ENCODE results near the gene ACY1. TPM values are rescaled to one million over a fixed set of nuclear protein-coding genes. Genes with fewer than 3 reads are reported as not detected.

ACY1 gene
- total and polyA plus RNA-seq, 2 donors (not counting 3 experiments of a cell fraction or from before 2014, with no cell fraction given), result 13.4 to 32.9 TPM

DNA sequence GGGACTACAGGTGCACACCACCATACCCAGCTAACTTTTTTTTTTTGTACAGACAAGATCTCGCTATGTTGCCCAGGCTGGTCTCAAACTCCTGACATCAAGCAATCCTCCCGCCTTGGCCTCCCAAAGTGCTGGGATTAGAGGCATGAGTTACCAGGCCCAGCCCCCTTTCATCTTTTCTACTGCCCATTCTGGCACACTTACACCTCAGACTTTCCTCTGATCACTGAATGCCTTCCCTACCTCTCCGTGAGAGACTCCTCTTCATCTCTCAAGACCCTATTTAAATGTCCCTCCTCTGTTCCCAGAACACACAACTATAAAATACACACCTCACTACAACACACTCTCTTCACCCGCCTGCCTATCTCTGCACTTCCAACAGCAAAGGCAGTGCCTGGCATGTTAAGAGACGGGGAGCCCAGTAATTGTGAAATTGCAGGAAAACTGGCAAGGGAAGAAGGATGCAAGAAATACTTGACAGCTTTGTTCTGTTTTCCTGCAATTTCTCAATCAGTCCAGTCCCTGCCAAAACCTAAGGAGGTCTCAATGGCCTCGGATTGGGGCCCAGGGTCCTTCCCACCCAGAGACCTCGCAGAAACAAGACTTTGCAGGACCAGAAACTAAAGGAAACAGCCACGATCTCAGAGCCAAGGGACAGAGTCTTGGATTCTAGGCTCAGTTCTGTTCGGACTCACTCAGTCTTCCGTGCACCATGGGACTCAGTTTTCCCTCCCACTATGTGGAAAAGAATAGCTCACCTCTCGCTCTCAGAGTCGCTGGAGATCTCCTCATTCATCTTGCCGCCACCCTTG lies 42.5 kb upstream of the ACY1 start:
- H3K27ac ChIP-seq (ENCODE audit: insufficient read depth, low read depth, low read length), result no peak overlapping the region
- CTCF ChIA-PET, result interaction anchor here (0.6 to 2.8 kb wide), 12 partner anchors 8 to 551 kb away, joined by 3 to 46 read pairs (median 3); partner anchors contain the start of genes ABHD14A, ABHD14B, ACY1 and RPL29
- H4K20me1 ChIP-seq (replicated peaks; ENCODE audit: control insufficient read depth, extremely low read depth, insufficient read depth, low read length), result no peaks in the 10 kb centered on the region
- H3K4me3 ChIP-seq (replicated peaks in 1 of 3; ENCODE audit: insufficient read depth in 1 of 3, low read depth in 1 of 3, low read length in 3 of 3), result peak overlapping the region; percentile 66 to 81 (median 79)
- TSS peak; percentile 29 for BruUV-seq (replicated peaks)
- no peaks in the 10 kb centered on the region for H3K27me3 ChIP-seq (ENCODE audit: control insufficient read depth in 2 of 2, insufficient read depth in 2 of 2, low read length in 2 of 2)
- peak overlapping the region; percentile 30 for H3K9ac ChIP-seq (replicated peaks; ENCODE audit: extremely low read depth, insufficient read depth, low read length)
- no peaks in the 10 kb centered on the region for H3K9me1 ChIP-seq (replicated peaks; ENCODE audit: control insufficient read depth, extremely low read depth, insufficient read depth, low read length)
- intact Hi-C loops (cut with micrococcal nuclease) (loop anchor here (5.0 to 10.0 kb wide), 2 partner anchors 439 to 556 kb away; partner anchors contain the start of genes DCAF1 and MANF), dilution Hi-C loops (cut with MboI; ENCODE audit: extremely low pct_ligation_motif_present, low sequenced_read_pairs) (no loop called here)
- TF ChIP-seq MYC (IDR thresholded peaks at IDR 0.05; ENCODE audit: low read depth, low read length), result no peak
- POLR2A ChIA-PET, result interaction anchor here (1.3 to 2.1 kb wide), 2 partner anchors 13 to 33 kb away, joined by 4 read pairs; partner anchors contain the start of gene ABHD14B
- peaks cover 0 to 20% of the 10 kb centered on the region in 2 experiments for H3K36me3 ChIP-seq (ENCODE audit: control insufficient read depth in 2 of 2, extremely low read depth in 1 of 2, insufficient read depth in 2 of 2, low read length in 2 of 2)
- peaks cover 21% of the 10 kb centered on the region for H3K4me1 ChIP-seq (ENCODE audit: control insufficient read depth, extremely low read depth, insufficient read depth, low read length)
- peak overlapping the region; percentile 91 for H3K4me2 ChIP-seq (ENCODE audit: insufficient read depth, low read length)
- H3K79me2 ChIP-seq (ENCODE audit: control insufficient read depth, insufficient read depth, low read length), result peaks cover 16% of the 10 kb centered on the region
- no peaks in the 10 kb centered on the region for H3K9me3 ChIP-seq (replicated peaks; ENCODE audit: control insufficient read depth, insufficient read depth, low read length)
- peak overlapping the region; percentile 60 for H2AFZ ChIP-seq (ENCODE audit: low read depth, low read length)
- DNase-seq (ENCODE audit: low read depth, low spot score) (peak; percentile 15), FAIRE-seq (peak; percentile 77)

DNA sequence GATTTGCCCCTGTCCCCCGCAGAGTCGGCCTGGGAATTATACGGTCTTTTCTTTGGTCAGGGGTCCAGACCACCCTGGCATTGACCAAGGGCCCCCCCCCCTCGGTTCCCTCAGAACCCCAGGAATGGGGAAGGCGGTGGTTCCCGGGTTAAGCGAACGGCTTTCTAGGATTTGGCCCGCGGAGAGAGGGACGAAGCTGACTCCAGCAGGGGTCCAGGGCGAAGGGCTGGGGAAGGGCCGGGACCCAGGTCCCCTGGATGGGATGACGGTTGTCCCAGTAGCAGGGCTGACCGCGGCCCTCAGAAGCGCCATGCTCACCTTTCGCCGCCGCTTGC lies 41.9 kb upstream of the ACY1 start:
- Histone ChIP-seq H3K4me3 (replicated peaks in 1 of 3; ENCODE audit: insufficient read depth in 1 of 3, low read depth in 1 of 3, low read length in 3 of 3) (peak overlapping the region; percentile 66 to 81 (median 79)), H2AFZ (ENCODE audit: low read depth, low read length) (peak overlapping the region; percentile 60), H3K9me3 (replicated peaks; ENCODE audit: control insufficient read depth, insufficient read depth, low read length) (no peaks in the 10 kb centered on the region), H3K27me3 (ENCODE audit: control insufficient read depth in 2 of 2, insufficient read depth in 2 of 2, low read length in 2 of 2) (no peaks in the 10 kb centered on the region), H3K4me1 (ENCODE audit: control insufficient read depth, extremely low read depth, insufficient read depth, low read length) (peaks cover 21% of the 10 kb centered on the region), H3K9ac (replicated peaks; ENCODE audit: extremely low read depth, insufficient read depth, low read length) (peak overlapping the region; percentile 30), H4K20me1 (replicated peaks; ENCODE audit: control insufficient read depth, extremely low read depth, insufficient read depth, low read length) (no peaks in the 10 kb centered on the region), H3K79me2 (ENCODE audit: control insufficient read depth, insufficient read depth, low read length) (peaks cover 16% of the 10 kb centered on the region), H3K36me3 (ENCODE audit: control insufficient read depth in 2 of 2, extremely low read depth in 1 of 2, insufficient read depth in 2 of 2, low read length in 2 of 2) (peaks cover 0 to 16% of the 10 kb centered on the region in 2 experiments), H3K9me1 (replicated peaks; ENCODE audit: control insufficient read depth, extremely low read depth, insufficient read depth, low read length) (no peaks in the 10 kb centered on the region), H3K27ac (ENCODE audit: insufficient read depth, low read depth, low read length) (peak overlapping the region; percentile 22), H3K4me2 (ENCODE audit: insufficient read depth, low read length) (peak overlapping the region; percentile 91)
- ChIA-PET POLR2A (interaction anchor here (1.3 to 2.1 kb wide), 2 partner anchors 12 to 32 kb away, joined by 4 read pairs; partner anchors contain the start of gene ABHD14B), CTCF (interaction anchor here (0.6 to 2.8 kb wide), 12 partner anchors 9 to 552 kb away, joined by 3 to 46 read pairs (median 3); partner anchors contain the start of genes ABHD14A, ABHD14B, ACY1 and RPL29)
- DNase-seq (ENCODE audit: low read depth, low spot score), result no peak
- dilution Hi-C loops (cut with MboI; ENCODE audit: extremely low pct_ligation_motif_present, low sequenced_read_pairs) (no loop called here), intact Hi-C loops (cut with micrococcal nuclease) (loop anchor here (5.0 to 10.0 kb wide), 2 partner anchors 439 to 557 kb away; partner anchors contain the start of genes DCAF1 and MANF)
- no TSS peak for BruUV-seq (replicated peaks)
- TF ChIP-seq EZH2 (IDR thresholded peaks at IDR 0.05; ENCODE audit: borderline replicate concordance, low read depth, low read length, severe bottlenecking) (no peak), GATA2 (IDR thresholded peaks at IDR 0.05; ENCODE audit: insufficient read depth, insufficient read length, low read depth, low read length) (no peak), FOS (IDR thresholded peaks at IDR 0.05; ENCODE audit: borderline replicate concordance, insufficient read depth, low read length) (no peak), POLR2AphosphoS5 (IDR thresholded peaks at IDR 0.05; ENCODE audit: insufficient read depth, low read depth, low read length) (no peak), POLR2A (IDR thresholded peaks at IDR 0.05; ENCODE audit: low read depth, low read length) (no peak)
- TF ChIP-seq, protein P1, sequence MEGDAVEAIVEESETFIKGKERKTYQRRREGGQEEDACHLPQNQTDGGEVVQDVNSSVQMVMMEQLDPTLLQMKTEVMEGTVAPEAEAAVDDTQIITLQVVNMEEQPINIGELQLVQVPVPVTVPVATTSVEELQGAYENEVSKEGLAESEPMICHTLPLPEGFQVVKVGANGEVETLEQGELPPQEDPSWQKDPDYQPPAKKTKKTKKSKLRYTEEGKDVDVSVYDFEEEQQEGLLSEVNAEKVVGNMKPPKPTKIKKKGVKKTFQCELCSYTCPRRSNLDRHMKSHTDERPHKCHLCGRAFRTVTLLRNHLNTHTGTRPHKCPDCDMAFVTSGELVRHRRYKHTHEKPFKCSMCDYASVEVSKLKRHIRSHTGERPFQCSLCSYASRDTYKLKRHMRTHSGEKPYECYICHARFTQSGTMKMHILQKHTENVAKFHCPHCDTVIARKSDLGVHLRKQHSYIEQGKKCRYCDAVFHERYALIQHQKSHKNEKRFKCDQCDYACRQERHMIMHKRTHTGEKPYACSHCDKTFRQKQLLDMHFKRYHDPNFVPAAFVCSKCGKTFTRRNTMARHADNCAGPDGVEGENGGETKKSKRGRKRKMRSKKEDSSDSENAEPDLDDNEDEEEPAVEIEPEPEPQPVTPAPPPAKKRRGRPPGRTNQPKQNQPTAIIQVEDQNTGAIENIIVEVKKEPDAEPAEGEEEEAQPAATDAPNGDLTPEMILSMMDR (IDR thresholded peaks at IDR 0.05; ENCODE audit: extremely low read depth in 1 of 2, insufficient read depth in 1 of 2, low read depth in 1 of 2, low read length in 2 of 2), result no peak
- no peak for FAIRE-seq

Measured in endothelial cell of umbilical vein (primary cell).